ENCODE measurements around the gene BCAP31. TPM values are rescaled to one million over a fixed set of nuclear protein-coding genes. Genes with fewer than 3 reads are reported as not detected.

Gene BCAP31
- total RNA-seq, 4 donors from 2014 or later = 76.1 to 125 (median 104) TPM

DNA sequence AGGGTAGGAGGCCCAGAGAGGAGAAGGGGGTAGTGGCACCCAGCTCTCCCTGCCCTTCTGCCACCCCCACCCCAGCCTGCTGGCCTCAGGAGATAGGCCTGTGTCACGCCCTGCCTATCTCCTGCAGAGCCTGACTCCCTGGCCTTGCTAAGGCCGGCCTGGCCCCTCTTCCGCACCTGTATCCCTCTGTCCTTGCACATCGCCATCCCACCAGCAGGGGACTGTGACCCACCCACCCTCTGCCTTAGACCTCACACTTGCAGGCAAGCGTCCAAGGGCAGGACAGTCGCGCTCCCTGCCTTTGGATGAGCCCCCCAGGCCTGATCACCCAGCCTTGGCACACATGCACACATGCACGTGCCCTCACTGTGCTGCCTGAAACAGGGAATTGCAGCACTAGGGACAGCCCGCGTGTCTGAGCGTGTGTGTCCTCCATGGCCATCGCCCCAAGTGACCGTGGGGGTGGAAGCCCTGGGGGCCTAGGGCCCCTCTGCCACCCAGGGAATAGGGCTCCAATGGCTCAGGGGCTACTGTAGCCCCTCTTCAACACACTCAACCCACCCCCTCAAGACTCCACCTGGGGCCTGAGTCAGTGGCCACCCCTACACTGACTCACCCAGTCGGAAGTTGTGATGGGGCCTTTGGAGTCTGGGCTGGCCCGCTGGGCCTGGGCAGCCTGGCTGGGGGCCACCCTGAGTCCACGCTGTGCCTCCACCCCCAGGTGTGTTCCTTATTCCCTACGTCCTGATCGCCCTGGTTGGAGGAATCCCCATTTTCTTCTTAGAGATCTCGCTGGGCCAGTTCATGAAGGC, 34.3 kb downstream of the BCAP31 start:
- TF ChIP-seq POLR2AphosphoS5 (IDR thresholded peaks at IDR 0.05) (no peak), EP300 (IDR thresholded peaks at IDR 0.05) (no peak), POLR2A (IDR thresholded peaks at IDR 0.05) (no peak)
- TF ChIP-seq, protein P1, sequence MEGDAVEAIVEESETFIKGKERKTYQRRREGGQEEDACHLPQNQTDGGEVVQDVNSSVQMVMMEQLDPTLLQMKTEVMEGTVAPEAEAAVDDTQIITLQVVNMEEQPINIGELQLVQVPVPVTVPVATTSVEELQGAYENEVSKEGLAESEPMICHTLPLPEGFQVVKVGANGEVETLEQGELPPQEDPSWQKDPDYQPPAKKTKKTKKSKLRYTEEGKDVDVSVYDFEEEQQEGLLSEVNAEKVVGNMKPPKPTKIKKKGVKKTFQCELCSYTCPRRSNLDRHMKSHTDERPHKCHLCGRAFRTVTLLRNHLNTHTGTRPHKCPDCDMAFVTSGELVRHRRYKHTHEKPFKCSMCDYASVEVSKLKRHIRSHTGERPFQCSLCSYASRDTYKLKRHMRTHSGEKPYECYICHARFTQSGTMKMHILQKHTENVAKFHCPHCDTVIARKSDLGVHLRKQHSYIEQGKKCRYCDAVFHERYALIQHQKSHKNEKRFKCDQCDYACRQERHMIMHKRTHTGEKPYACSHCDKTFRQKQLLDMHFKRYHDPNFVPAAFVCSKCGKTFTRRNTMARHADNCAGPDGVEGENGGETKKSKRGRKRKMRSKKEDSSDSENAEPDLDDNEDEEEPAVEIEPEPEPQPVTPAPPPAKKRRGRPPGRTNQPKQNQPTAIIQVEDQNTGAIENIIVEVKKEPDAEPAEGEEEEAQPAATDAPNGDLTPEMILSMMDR (IDR thresholded peaks at IDR 0.05) = no peak

DNA sequence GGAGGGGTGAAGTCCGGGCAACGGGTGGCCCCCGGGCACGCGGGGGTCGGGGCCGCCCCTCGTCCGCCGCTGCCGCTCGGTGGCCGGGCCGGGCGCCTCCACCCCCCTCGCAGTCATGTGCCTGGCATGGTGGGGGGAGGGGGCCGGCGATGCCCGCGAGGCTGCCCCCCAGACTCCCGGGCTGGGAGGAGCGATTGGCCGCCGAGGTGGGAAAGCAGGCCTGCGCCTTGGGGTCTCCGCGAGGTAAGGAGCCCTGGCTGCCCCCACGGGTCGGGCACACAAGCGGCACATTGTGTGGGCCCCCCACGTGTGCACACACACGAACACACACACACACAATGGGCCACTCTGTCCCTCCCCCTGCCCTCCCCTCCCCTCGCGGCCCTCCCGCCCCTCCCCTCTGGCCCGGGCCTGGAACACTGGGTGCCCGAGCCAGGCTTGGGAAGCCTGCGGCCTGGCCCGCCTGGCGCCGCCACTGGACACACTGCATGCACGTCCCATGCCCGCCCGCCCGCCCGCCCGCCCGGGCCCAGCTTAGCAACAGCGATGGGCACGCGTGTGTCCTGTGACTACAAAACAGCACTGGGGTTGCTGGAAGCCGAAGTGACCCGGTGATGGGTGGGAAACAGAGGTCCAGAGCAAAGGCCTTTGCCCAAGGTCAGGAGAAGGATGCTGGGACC, 35.1 kb downstream of the BCAP31 start:
- Histone ChIP-seq H3K4me1 (peaks cover 0 to 33% (median 0%) of the 10 kb centered on the region in 3 donors), H3K27ac (peak overlapping the region; percentile 82 to 88 (median 86))
- ATAC-seq = peak; percentile 59

More for the DNA sequence above, 34.3 kb downstream of the BCAP31 start:
- Histone ChIP-seq H3K4me1 (peaks cover 0 to 33% (median 0%) of the 10 kb centered on the region in 3 donors), H3K9me3 (no peaks in the 10 kb centered on the region), H3K27ac (peak overlapping the region in 3 of 4 donors; percentile 82 to 88 (median 87)), H3K4me3 (peak overlapping the region; percentile 65 to 83), H3K36me3 (peaks cover 0 to 6% of the 10 kb centered on the region in 2 donors), H3K27me3 (no peaks in the 10 kb centered on the region)
- no peak for ATAC-seq
- WGBS, 2 donors (ENCODE audit: low coverage in 1 of 2) = 80% methylated on average over 2 of the region's 19 CpGs; no CpG with 5 or more reads in 1 of the 2 donors

DNA sequence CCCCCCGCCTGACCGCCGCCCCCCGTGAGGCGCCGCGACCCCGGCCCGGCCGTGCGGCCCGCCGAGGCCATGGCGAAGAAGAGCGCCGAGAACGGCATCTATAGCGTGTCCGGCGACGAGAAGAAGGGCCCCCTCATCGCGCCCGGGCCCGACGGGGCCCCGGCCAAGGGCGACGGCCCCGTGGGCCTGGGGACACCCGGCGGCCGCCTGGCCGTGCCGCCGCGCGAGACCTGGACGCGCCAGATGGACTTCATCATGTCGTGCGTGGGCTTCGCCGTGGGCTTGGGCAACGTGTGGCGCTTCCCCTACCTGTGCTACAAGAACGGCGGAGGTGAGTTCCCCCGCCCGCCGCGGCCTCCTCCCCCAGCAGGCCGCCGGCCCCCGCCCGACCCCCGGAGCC, 35.7 kb downstream of the BCAP31 start:
- no peaks in the 10 kb centered on the region for H3K36me3 ChIP-seq
- no peaks in the 10 kb centered on the region for H3K9me3 ChIP-seq
- H3K27me3 ChIP-seq = no peaks in the 10 kb centered on the region
- peaks cover 0 to 33% (median 0%) of the 10 kb centered on the region in 3 donors for H3K4me1 ChIP-seq
- no CpG with 5 or more reads among the region's 57 CpGs for WGBS, 2 donors (ENCODE audit: low coverage in 1 of 2)
- peak overlapping the region; percentile 65 to 83 for H3K4me3 ChIP-seq
- TF ChIP-seq POLR2A (IDR thresholded peaks at IDR 0.05) = no peak
- H3K27ac ChIP-seq = peak overlapping the region; percentile 82 to 88 (median 86)
- no peak for ATAC-seq

More for the DNA sequence above, 35.1 kb downstream of the BCAP31 start:
- Histone ChIP-seq H3K27me3 (no peaks in the 10 kb centered on the region), H3K4me3 (peak overlapping the region; percentile 65 to 83), H3K9me3 (no peaks in the 10 kb centered on the region), H3K36me3 (no peaks in the 10 kb centered on the region)
- no peak for TF ChIP-seq POLR2AphosphoS5 (IDR thresholded peaks at IDR 0.05)
- TF ChIP-seq POLR2A (IDR thresholded peaks at IDR 0.05) = no peak
- no peak for TF ChIP-seq EP300 (IDR thresholded peaks at IDR 0.05)
- TF ChIP-seq, protein P1 (IDR thresholded peaks at IDR 0.05) = no peak
- no CpG with 5 or more reads among the region's 53 CpGs for WGBS, 2 donors (ENCODE audit: low coverage in 1 of 2)

DNA sequence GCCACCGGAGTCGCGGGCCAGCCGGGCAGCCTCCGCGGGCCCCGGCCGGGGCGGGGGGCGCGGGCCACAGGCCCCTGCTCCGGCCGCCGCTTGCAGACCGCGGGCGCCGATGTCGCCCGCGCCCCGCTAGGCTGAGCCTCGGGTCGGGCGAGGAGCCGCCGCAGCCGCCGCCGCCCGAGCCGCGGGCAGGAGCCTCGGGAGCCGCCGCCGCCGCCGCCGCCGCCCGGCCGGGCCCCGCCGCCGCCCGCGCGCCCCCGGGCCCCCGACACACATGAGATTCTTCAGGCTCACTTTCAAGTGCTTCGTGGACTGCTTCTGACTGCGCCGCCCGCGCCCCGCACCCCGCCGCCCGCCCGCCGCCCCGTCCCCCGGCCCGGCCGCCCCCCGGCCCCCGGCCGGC, 36.1 kb downstream of the BCAP31 start:
- no CpG with 5 or more reads among the region's 69 CpGs for WGBS, 2 donors (ENCODE audit: low coverage in 1 of 2)
- ATAC-seq = peak; percentile 19
- Histone ChIP-seq H3K9me3 (no peaks in the 10 kb centered on the region), H3K4me1 (peaks cover 0 to 33% (median 0%) of the 10 kb centered on the region in 3 donors), H3K4me3 (peak overlapping the region in 1 of 2 donors; percentile 65), H3K27ac (peak overlapping the region in 2 of 4 donors; percentile 77 to 82), H3K36me3 (no peaks in the 10 kb centered on the region), H3K27me3 (no peaks in the 10 kb centered on the region)
- TF ChIP-seq, protein P1 (IDR thresholded peaks at IDR 0.05) = no peak
- TF ChIP-seq POLR2A (IDR thresholded peaks at IDR 0.05) (no peak), EP300 (IDR thresholded peaks at IDR 0.05) (no peak), POLR2AphosphoS5 (IDR thresholded peaks at IDR 0.05) (no peak)

Measured in gastroesophageal sphincter (tissue), 4 donors.